ENCODE results near the gene OR7G2. TPM values are rescaled to one million over a fixed set of nuclear protein-coding genes. Genes with fewer than 3 reads are reported as not detected.

OR7G2 gene
- polyA plus RNA-seq, result not detected
- long read RNA-seq, donor 1, result 0 reads
- long read RNA-seq, donor 2, result 0 reads
- long read RNA-seq, donor 3, result 0 reads
- long read RNA-seq, donor 4, result 0 reads
- long read RNA-seq, donor 5, result 0 reads
- long read RNA-seq, donor 6, result 0 reads
- long read RNA-seq, donor 7, result 0 reads
- long read RNA-seq, donor 8, result 0 reads
- long read RNA-seq, donor 9, result 0 reads
- long read RNA-seq, donor 10, result 0 reads
- long read RNA-seq, donor 11, result 0 reads

DNA sequence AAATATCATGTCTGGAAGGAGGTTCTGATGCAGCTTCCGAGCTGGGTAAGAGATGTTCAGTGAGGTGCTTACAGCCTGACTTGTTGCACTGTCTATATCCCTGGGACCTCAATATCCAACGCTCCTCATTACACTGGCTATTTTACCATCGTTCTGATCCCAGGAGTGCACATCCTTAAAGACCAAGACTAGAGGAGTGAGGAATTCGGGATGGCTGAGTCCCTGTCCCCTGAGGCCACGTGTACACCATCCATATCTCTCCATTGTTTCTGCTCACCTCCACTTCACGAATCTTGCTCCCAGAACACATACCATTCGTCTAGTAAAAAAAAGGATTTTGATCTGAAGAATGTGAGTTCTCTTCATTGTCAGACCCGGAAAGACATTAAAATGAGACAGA is at the start of gene OR7G2:
Gene OR7G2 (minus strand): TSS at position 101 of the 400 bp plus-strand sequence. CDS start 4,232 bp downstream, outside the sequence.
- Histone ChIP-seq H3K27ac (ENCODE audit: low read length) (no peak within 1 kb of the TSS), H3K4me1 (ENCODE audit: control insufficient read depth, insufficient read depth, low read length) (no peaks in the 10 kb centered on the region), H3K36me3 (ENCODE audit: control insufficient read depth, insufficient read depth, low read length) (no peaks in the 10 kb centered on the region), H3K4me3 (ENCODE audit: low read length) (no peak within 1 kb of the TSS), H3K9me3 (ENCODE audit: control insufficient read depth, low read depth, low read length) (no peaks in the 10 kb centered on the region), H3K27me3 (ENCODE audit: control insufficient read depth, insufficient read depth, low read length) (no peaks in the 10 kb centered on the region)
- WGBS (ENCODE audit: insufficient coverage, low lambda C conversion rate), result no CpG with 5 or more reads among the region's 8 CpGs
- no peak for DNase-seq

- no peak for DNase-seq
- Histone ChIP-seq H3K4me3 (ENCODE audit: low read length) (no peak overlapping the region), H3K9me3 (ENCODE audit: control insufficient read depth, low read depth, low read length) (peaks cover 67% of the 10 kb centered on the region), H3K27me3 (ENCODE audit: control insufficient read depth, insufficient read depth, low read length) (no peaks in the 10 kb centered on the region), H3K36me3 (ENCODE audit: control insufficient read depth, insufficient read depth, low read length) (peaks cover 71% of the 10 kb centered on the region), H3K4me1 (ENCODE audit: control insufficient read depth, insufficient read depth, low read length) (no peaks in the 10 kb centered on the region), H3K27ac (ENCODE audit: low read length) (no peak overlapping the region)
- WGBS (ENCODE audit: insufficient coverage, low lambda C conversion rate), result no CpG with 5 or more reads among the region's 1 CpG
These were observed 49.0 kb upstream of the OR7G2 start for GRCh38 chr19:9156304-9156703.

DNA sequence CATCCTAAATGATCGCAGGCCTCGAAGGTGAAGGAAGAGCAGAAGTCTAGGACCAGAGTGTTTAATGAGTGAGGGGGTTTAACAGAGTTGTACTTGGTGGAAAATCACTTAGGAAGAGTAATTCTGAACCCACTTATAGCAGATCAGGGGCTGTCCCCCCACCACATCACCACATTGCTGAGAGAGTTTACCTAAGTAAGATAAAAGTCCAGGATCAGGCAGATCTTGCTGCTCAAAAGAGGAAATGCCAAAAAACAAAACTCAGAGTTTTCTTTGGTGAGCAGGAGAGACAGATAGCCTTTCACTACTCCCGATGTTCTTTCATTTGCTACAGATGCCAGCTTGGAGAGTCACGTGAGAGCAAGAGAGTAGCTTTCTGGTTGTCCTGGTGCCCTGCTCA is 48.3 kb upstream of the OR7G2 start:
- H3K9me3 ChIP-seq (ENCODE audit: control insufficient read depth, low read depth, low read length), result peaks cover 61% of the 10 kb centered on the region
- H3K36me3 ChIP-seq (ENCODE audit: control insufficient read depth, insufficient read depth, low read length), result peaks cover 64% of the 10 kb centered on the region
- no peak overlapping the region for H3K27ac ChIP-seq (ENCODE audit: low read length)
- no peak overlapping the region for H3K4me3 ChIP-seq (ENCODE audit: low read length)
- no CpG with 5 or more reads among the region's 4 CpGs for WGBS (ENCODE audit: insufficient coverage, low lambda C conversion rate)
- H3K27me3 ChIP-seq (ENCODE audit: control insufficient read depth, insufficient read depth, low read length), result no peaks in the 10 kb centered on the region
- no peaks in the 10 kb centered on the region for H3K4me1 ChIP-seq (ENCODE audit: control insufficient read depth, insufficient read depth, low read length)
- DNase-seq, result no peak

DNA sequence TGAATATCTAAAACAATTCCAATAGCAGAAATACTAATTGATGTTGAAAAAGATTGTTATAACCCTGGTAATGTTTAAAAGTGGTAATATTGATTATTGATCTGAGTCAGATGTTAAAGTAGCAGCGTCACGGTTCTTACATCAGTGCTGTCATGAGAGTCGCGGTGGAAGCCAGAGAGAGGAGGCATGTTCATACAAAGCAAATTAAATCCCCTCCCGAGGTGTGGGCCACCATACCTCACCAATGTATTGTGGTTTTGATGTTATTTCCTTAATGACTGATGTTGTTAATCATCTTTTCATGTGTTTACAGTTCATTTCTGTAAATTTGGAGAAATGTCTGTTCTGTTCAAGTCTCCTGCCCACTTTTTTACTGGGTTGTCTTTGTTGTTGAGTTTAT is 44.1 kb upstream of the OR7G2 start:
- peaks cover 61% of the 10 kb centered on the region for H3K9me3 ChIP-seq (ENCODE audit: control insufficient read depth, low read depth, low read length)
- H3K27ac ChIP-seq (ENCODE audit: low read length), result no peak overlapping the region
- WGBS (ENCODE audit: insufficient coverage, low lambda C conversion rate), result 83% methylated on average over 1 of the region's 5 CpGs
- peaks cover 42% of the 10 kb centered on the region for H3K36me3 ChIP-seq (ENCODE audit: control insufficient read depth, insufficient read depth, low read length)
- no peak for DNase-seq
- no peaks in the 10 kb centered on the region for H3K27me3 ChIP-seq (ENCODE audit: control insufficient read depth, insufficient read depth, low read length)
- no peak overlapping the region for H3K4me3 ChIP-seq (ENCODE audit: low read length)
- no peaks in the 10 kb centered on the region for H3K4me1 ChIP-seq (ENCODE audit: control insufficient read depth, insufficient read depth, low read length)

DNA sequence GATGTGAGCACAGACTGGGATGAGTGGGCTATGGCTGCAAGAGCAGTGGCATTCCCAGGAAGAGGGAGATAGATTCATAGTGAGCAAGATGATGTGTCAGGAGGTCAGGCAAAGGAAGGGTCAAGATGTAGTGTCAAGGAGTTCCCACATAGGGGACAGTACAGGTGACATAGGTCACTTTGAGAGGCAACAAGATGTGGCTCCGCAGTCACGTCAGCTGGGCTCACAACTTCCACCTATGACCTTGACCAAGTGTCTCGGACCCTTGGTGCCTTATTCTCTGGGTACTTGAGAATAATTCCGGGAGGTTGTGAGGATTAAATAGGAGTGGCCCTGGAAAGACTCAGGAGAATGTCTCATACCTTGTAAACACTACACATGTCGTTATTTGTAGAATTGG is 43.4 kb upstream of the OR7G2 start:
- Histone ChIP-seq H3K27me3 (ENCODE audit: control insufficient read depth, insufficient read depth, low read length) (no peaks in the 10 kb centered on the region), H3K4me1 (ENCODE audit: control insufficient read depth, insufficient read depth, low read length) (no peaks in the 10 kb centered on the region), H3K36me3 (ENCODE audit: control insufficient read depth, insufficient read depth, low read length) (peaks cover 34% of the 10 kb centered on the region), H3K27ac (ENCODE audit: low read length) (no peak overlapping the region), H3K9me3 (ENCODE audit: control insufficient read depth, low read depth, low read length) (peaks cover 57% of the 10 kb centered on the region), H3K4me3 (ENCODE audit: low read length) (no peak overlapping the region)
- DNase-seq, result no peak
- WGBS (ENCODE audit: insufficient coverage, low lambda C conversion rate), result 100% methylated on average over 1 of the region's 5 CpGs

DNA sequence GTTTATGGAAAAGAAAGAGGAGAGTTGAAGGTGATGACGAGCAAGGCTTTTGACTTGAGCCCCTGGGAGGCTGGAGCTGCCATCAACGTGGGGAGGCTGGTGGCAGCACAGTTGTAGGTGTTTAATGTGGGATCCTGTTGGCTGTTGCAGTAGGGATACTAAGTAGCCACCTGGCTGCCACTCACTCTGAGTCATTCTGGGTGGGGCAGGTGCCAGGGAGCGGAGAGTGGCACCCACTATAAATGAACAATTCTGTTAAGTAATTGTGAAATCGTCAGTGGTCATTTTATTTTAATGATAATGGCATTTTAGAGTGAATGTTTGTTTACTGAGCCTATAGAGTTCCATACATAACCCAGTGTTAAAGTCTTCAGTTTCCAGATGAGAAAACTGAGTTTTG is 42.7 kb upstream of the OR7G2 start:
- Histone ChIP-seq H3K36me3 (ENCODE audit: control insufficient read depth, insufficient read depth, low read length) (peaks cover 31% of the 10 kb centered on the region), H3K4me3 (ENCODE audit: low read length) (no peak overlapping the region), H3K27ac (ENCODE audit: low read length) (no peak overlapping the region), H3K9me3 (ENCODE audit: control insufficient read depth, low read depth, low read length) (peaks cover 56% of the 10 kb centered on the region), H3K4me1 (ENCODE audit: control insufficient read depth, insufficient read depth, low read length) (no peaks in the 10 kb centered on the region), H3K27me3 (ENCODE audit: control insufficient read depth, insufficient read depth, low read length) (no peaks in the 10 kb centered on the region)
- DNase-seq, result no peak
- 100% methylated on average over 1 of the region's 4 CpGs for WGBS (ENCODE audit: insufficient coverage, low lambda C conversion rate)

DNA sequence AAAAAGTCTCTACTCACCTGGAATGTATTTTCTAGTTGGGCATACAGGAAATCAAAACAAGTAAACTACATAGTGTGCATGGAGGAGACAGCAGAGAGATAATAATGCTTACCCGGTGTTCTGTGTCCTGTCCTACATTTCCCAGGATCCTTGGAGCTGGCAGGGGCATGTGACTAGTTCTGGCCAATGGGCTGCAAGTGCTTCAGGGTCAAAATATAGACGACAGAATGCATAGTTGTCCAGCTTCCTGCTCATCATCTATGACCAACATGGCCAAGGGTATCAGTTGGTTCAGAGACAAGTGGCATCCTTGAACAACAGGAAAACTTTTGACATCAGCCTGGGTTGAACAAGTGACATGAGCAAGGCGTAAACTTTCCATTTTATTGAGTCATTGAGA is 41.4 kb upstream of the OR7G2 start:
- H3K9me3 ChIP-seq (ENCODE audit: control insufficient read depth, low read depth, low read length), result peaks cover 64% of the 10 kb centered on the region
- no peaks in the 10 kb centered on the region for H3K4me1 ChIP-seq (ENCODE audit: control insufficient read depth, insufficient read depth, low read length)
- no peak overlapping the region for H3K27ac ChIP-seq (ENCODE audit: low read length)
- no CpG with 5 or more reads among the region's 3 CpGs for WGBS (ENCODE audit: insufficient coverage, low lambda C conversion rate)
- no peaks in the 10 kb centered on the region for H3K27me3 ChIP-seq (ENCODE audit: control insufficient read depth, insufficient read depth, low read length)
- peaks cover 32% of the 10 kb centered on the region for H3K36me3 ChIP-seq (ENCODE audit: control insufficient read depth, insufficient read depth, low read length)
- DNase-seq, result no peak
- no peak overlapping the region for H3K4me3 ChIP-seq (ENCODE audit: low read length)

- H3K4me1 ChIP-seq (ENCODE audit: control insufficient read depth, insufficient read depth, low read length), result no peaks in the 10 kb centered on the region
- H3K36me3 ChIP-seq (ENCODE audit: control insufficient read depth, insufficient read depth, low read length), result peaks cover 21% of the 10 kb centered on the region
- H3K9me3 ChIP-seq (ENCODE audit: control insufficient read depth, low read depth, low read length), result peaks cover 51% of the 10 kb centered on the region
- H3K27ac ChIP-seq (ENCODE audit: low read length), result no peak overlapping the region
- no peak overlapping the region for H3K4me3 ChIP-seq (ENCODE audit: low read length)
- DNase-seq, result no peak
- H3K27me3 ChIP-seq (ENCODE audit: control insufficient read depth, insufficient read depth, low read length), result no peaks in the 10 kb centered on the region
- no CpG with 5 or more reads among the region's 1 CpG for WGBS (ENCODE audit: insufficient coverage, low lambda C conversion rate)
These were observed 39.6 kb upstream of the OR7G2 start for GRCh38 chr19:9146882-9147281.

- no CpG with 5 or more reads among the region's 5 CpGs for WGBS (ENCODE audit: insufficient coverage, low lambda C conversion rate)
- H3K4me1 ChIP-seq (ENCODE audit: control insufficient read depth, insufficient read depth, low read length), result peaks cover 3% of the 10 kb centered on the region
- no peaks in the 10 kb centered on the region for H3K27me3 ChIP-seq (ENCODE audit: control insufficient read depth, insufficient read depth, low read length)
- peaks cover 40% of the 10 kb centered on the region for H3K9me3 ChIP-seq (ENCODE audit: control insufficient read depth, low read depth, low read length)
- H3K4me3 ChIP-seq (ENCODE audit: low read length), result no peak overlapping the region
- no peak for DNase-seq
- peaks cover 18% of the 10 kb centered on the region for H3K36me3 ChIP-seq (ENCODE audit: control insufficient read depth, insufficient read depth, low read length)
- no peak overlapping the region for H3K27ac ChIP-seq (ENCODE audit: low read length)
These were observed 37.6 kb upstream of the OR7G2 start for GRCh38 chr19:9144920-9145319.

DNA sequence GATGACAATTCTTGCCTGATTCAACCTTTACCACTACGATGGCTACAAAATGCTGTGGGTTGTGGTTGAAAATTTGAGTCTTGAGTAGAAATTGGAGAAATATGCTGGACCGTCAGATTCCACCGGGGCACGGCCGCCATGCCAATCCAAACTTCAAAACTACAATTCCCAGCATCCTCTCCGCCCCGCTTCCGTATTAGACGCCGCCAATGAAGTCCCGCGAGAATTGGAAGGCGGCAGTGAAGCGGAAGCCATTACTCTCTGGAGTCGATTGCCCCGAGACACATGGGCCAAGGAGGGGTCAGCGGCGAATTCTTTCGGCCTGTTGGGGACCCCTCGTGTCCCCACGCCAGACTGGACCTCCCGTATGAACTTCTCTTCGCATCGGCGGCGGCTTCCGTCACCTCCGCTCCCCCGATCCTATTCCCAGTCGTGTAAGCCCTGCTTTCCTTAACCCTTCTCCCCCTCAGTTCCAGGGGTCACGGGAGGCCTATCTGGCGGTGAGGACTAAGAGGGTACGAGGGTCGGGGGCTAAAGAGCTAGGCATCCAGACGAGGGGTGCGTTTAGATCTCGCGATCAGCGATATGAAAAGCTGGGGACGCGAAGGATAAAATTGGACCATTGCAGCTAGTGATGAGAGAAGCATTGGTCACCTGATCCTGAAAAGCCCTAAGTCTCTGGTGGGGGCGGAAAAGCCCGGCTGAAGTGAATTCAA is 33.0 kb upstream of the OR7G2 start, which contains the start of gene ZNF317:
Gene ZNF317 (plus strand): TSS at position 239 of the 716 bp plus-strand sequence. CDS start 15,620 bp downstream, outside the sequence.
- H3K36me3 ChIP-seq (ENCODE audit: control insufficient read depth, insufficient read depth, low read length), result peaks cover 3% of the 10 kb centered on the region
- WGBS (ENCODE audit: insufficient coverage, low lambda C conversion rate), result no CpG with 5 or more reads among the region's 43 CpGs
- peak within 1 kb of the TSS; percentile 96 for H3K4me3 ChIP-seq (ENCODE audit: low read length)
- H3K27me3 ChIP-seq (ENCODE audit: control insufficient read depth, insufficient read depth, low read length), result no peaks in the 10 kb centered on the region
- peaks cover 18% of the 10 kb centered on the region for H3K9me3 ChIP-seq (ENCODE audit: control insufficient read depth, low read depth, low read length)
- H3K4me1 ChIP-seq (ENCODE audit: control insufficient read depth, insufficient read depth, low read length), result peaks cover 3% of the 10 kb centered on the region
- peak within 1 kb of the TSS; percentile 74 for H3K27ac ChIP-seq (ENCODE audit: low read length)
- peak; percentile 91 to 95 for DNase-seq

All from large intestine (tissue), 12 donors.